Neural cell (in vitro differentiated cells): ENCODE data around the gene ADH4. TPM values are rescaled to one million over a fixed set of nuclear protein-coding genes. Genes with fewer than 3 reads are reported as not detected.

Experiments
- H2AFZ ChIP-seq: fragments of 200-600, 300-800 bp; sonication (generic), shearing (Covaris generic); 2 replicates; pipeline ENCODE4 v1.6.0; 2014; ENCODE audit warnings: low read depth, mild to moderate bottlenecking, antibody characterized with exemption, low read length, moderate library complexity
- H3F3A ChIP-seq: fragments of 200-600 bp; shearing (Covaris generic); 2 replicates; pipeline ENCODE4 v1.6.1; 2016; ENCODE audit warnings: mild to moderate bottlenecking, moderate library complexity, mixed read lengths, antibody characterized with exemption, low read length; ENCODE audit not compliant: insufficient read depth, poor library complexity, severe bottlenecking
- H3K27ac ChIP-seq: fragments of 200-600, 300-800 bp; sonication (generic), shearing (Covaris generic); 2 replicates; pipeline ENCODE4 v1.5.1; 2014; ENCODE audit warnings: mild to moderate bottlenecking, low read length, moderate library complexity
- H3K27me3 ChIP-seq: fragments of 300-800, 200-600 bp; sonication (generic), shearing (Covaris generic); 2 replicates; pipeline ENCODE4 v1.6.0; 2014; ENCODE audit warnings: mild to moderate bottlenecking, low read depth, low read length, moderate library complexity; ENCODE audit not compliant: insufficient read depth
- H3K36me3 ChIP-seq: fragments of 300-800, 200-600 bp; sonication (generic), shearing (Covaris generic); 2 replicates; pipeline ENCODE4 v1.5.1; 2014; ENCODE audit warnings: mild to moderate bottlenecking, antibody characterized with exemption, low read length, moderate library complexity; ENCODE audit not compliant: insufficient read depth
- H3K4me2 ChIP-seq: fragments of 300-800, 200-600 bp; sonication (generic), shearing (Covaris generic); 2 replicates; pipeline ENCODE4 v1.6.0; 2014; ENCODE audit warnings: mild to moderate bottlenecking, low read length
- H3K4me3 ChIP-seq: fragments of 300-800, 200-600 bp; sonication (generic), shearing (Covaris generic); 2 replicates; pipeline ENCODE4 v1.5.1; 2014; ENCODE audit warnings: mild to moderate bottlenecking, low read length, moderate library complexity
- H3K79me2 ChIP-seq: fragments of 200-600 bp; shearing (Covaris generic); replicated peaks from 2 replicates; pipeline ENCODE4 v1.6.0; 2014; ENCODE audit warnings: mild to moderate bottlenecking, low read length, moderate library complexity; ENCODE audit not compliant: insufficient read depth
- H3K9ac ChIP-seq: fragments of 300-800, 200-600 bp; sonication (generic), shearing (Covaris generic); 2 replicates; pipeline ENCODE4 v1.6.1; 2016; ENCODE audit warnings: mild to moderate bottlenecking, low read length, mixed read lengths
- H3K9me2 ChIP-seq: fragments of 200-600 bp; shearing (Covaris generic); 2 replicates; pipeline ENCODE4 v1.6.1; 2016; ENCODE audit warnings: mild to moderate bottlenecking, low read length, mixed read lengths; ENCODE audit not compliant: insufficient read depth
- H3K9me3 ChIP-seq: fragments of 200-600, 300-800 bp; sonication (generic), shearing (Covaris generic); 2 replicates; pipeline ENCODE4 v1.6.1; 2016; ENCODE audit warnings: mild to moderate bottlenecking, mixed run types, low read length, moderate library complexity, mixed read lengths
- H4K20me1 ChIP-seq: fragments of 200-600 bp; shearing (Covaris generic); 2 replicates; pipeline ENCODE4 v1.6.1; 2016; ENCODE audit warnings: mild to moderate bottlenecking, mixed run types; ENCODE audit not compliant: insufficient read depth
- CTCF ChIP-seq: fragments of 450-650 bp; IDR thresholded peaks from 2 replicates; pipeline ENCODE4 v1.5.1; 2014; ENCODE audit warnings: antibody characterized with exemption, mild to moderate bottlenecking, moderate library complexity; ENCODE audit not compliant: poor library complexity, severe bottlenecking
- EP300 ChIP-seq: fragments of 450-650 bp; conservative IDR thresholded peaks from 2 replicates; pipeline ENCODE4 v1.6.1; 2014; ENCODE audit warnings: antibody characterized with exemption, mild to moderate bottlenecking, moderate library complexity; ENCODE audit not compliant: poor library complexity, severe bottlenecking
- EZH2 ChIP-seq: fragments of 200-600, 300-800 bp; shearing (Covaris generic), sonication (generic); IDR thresholded peaks from 2 replicates; pipeline ENCODE4 v1.6.1; 2014; ENCODE audit warnings: antibody characterized with exemption, low read length, borderline replicate concordance, mild to moderate bottlenecking; ENCODE audit not compliant: insufficient read depth, poor library complexity, severe bottlenecking
- MXI1 ChIP-seq: fragments of 450-650 bp; conservative IDR thresholded peaks from 2 replicates; pipeline ENCODE4 v1.6.1; 2014; ENCODE audit warnings: antibody characterized with exemption, mild to moderate bottlenecking; ENCODE audit not compliant: poor library complexity, severe bottlenecking
- POLR2AphosphoS5 ChIP-seq: IDR thresholded peaks from 2 replicates; pipeline ENCODE4 v1.6.1; 2012
- RAD21 ChIP-seq: fragments of 450-650 bp; conservative IDR thresholded peaks from 2 replicates; pipeline ENCODE4 v1.6.1; 2014; ENCODE audit warnings: antibody characterized with exemption, mild to moderate bottlenecking, moderate library complexity
- REST ChIP-seq: IDR thresholded peaks from 2 replicates; pipeline ENCODE4 v1.6.1; 2012; ENCODE audit warnings: borderline replicate concordance
- SMC3 ChIP-seq: fragments of 450-650 bp; conservative IDR thresholded peaks from 2 replicates; pipeline ENCODE4 v1.6.1; 2014; ENCODE audit warnings: antibody characterized with exemption, mild to moderate bottlenecking, moderate library complexity; ENCODE audit not compliant: poor library complexity
- TAF1 ChIP-seq: IDR thresholded peaks from 2 replicates; pipeline ENCODE4 v1.6.1; 2012; ENCODE audit warnings: low read depth
- polyA plus RNA-seq: library from polyadenylated mRNA; depleted of rRNA; stranded (reverse); fragments of >200 nt; gene quantifications from 2 replicates; pipeline ENCODE4 v1.2.3, GENCODE V29; 2014

The ADH4 gene
- polyA plus RNA-seq, 1 donor from 2014 or later, result not detected

- Histone ChIP-seq H3K4me3 (no peak overlapping the region), H4K20me1 (no peaks in the 10 kb centered on the region), H3K36me3 (no peaks in the 10 kb centered on the region), H3K9me3 (no peaks in the 10 kb centered on the region), H3K4me2 (no peak overlapping the region), H3F3A (no peaks in the 10 kb centered on the region), H3K9me2 (no peaks in the 10 kb centered on the region), H3K79me2 (no peaks in the 10 kb centered on the region), H2AFZ (no peak overlapping the region), H3K9ac (no peak overlapping the region), H3K27me3 (no peaks in the 10 kb centered on the region), H3K27ac (no peak overlapping the region)
- no peak for TF ChIP-seq EZH2
- TF ChIP-seq EP300, result no peak
- no peak for TF ChIP-seq TAF1
- TF ChIP-seq CTCF, result no peak
- TF ChIP-seq POLR2AphosphoS5, result no peak
These were observed 35.1 kb upstream of the ADH4 start for GRCh38 chr4:99179178-99179577.

GRCh38 chr4:99166544-99166943 lies 22.4 kb upstream of the ADH4 start:
- no peak overlapping the region for H2AFZ ChIP-seq
- no peaks in the 10 kb centered on the region for H3K27me3 ChIP-seq
- no peaks in the 10 kb centered on the region for H4K20me1 ChIP-seq

GRCh38 chr4:99165978-99166377 lies 21.9 kb upstream of the ADH4 start:
- H3K79me2 ChIP-seq, result no peaks in the 10 kb centered on the region
- no peak overlapping the region for H3K9ac ChIP-seq
- H3K27me3 ChIP-seq, result no peaks in the 10 kb centered on the region
- H3K36me3 ChIP-seq, result no peaks in the 10 kb centered on the region
- H4K20me1 ChIP-seq, result no peaks in the 10 kb centered on the region
- no peaks in the 10 kb centered on the region for H3K9me2 ChIP-seq
- no peak overlapping the region for H3K4me2 ChIP-seq
- no peak overlapping the region for H3K27ac ChIP-seq
- H3K4me3 ChIP-seq, result no peak overlapping the region
- H3F3A ChIP-seq, result no peaks in the 10 kb centered on the region
- no peak for TF ChIP-seq RAD21
- TF ChIP-seq EZH2, result no peak
- no peak for TF ChIP-seq MXI1
- no peak for TF ChIP-seq POLR2AphosphoS5
- TF ChIP-seq REST, result no peak
- TF ChIP-seq TAF1, result no peak
- TF ChIP-seq EP300, result no peak
- TF ChIP-seq CTCF, result no peak
- no peak for TF ChIP-seq SMC3
- no peak overlapping the region for H2AFZ ChIP-seq
- H3K9me3 ChIP-seq, result no peaks in the 10 kb centered on the region

More at GRCh38 chr4:99166544-99166943, 22.4 kb upstream of the ADH4 start:
- Histone ChIP-seq H3K9me2 (no peaks in the 10 kb centered on the region), H3K4me2 (no peak overlapping the region), H3F3A (no peaks in the 10 kb centered on the region), H3K79me2 (no peaks in the 10 kb centered on the region), H3K9ac (no peak overlapping the region), H3K27ac (no peak overlapping the region), H3K9me3 (no peaks in the 10 kb centered on the region), H3K4me3 (no peak overlapping the region), H3K36me3 (no peaks in the 10 kb centered on the region)
- TF ChIP-seq EZH2, result no peak
- no peak for TF ChIP-seq MXI1
- TF ChIP-seq RAD21, result no peak
